GM19324 (cell line): ENCODE data around the gene ADH4.
"Not testable (repeated sequence)": the region's sequence is repeated elsewhere in the genome, so short reads cannot be mapped to it uniquely, and the experiment has no call there.

Experiments
- ATAC-seq: cut with Tn5 transposase; IDR thresholded peaks from one replicate; pipeline ENCODE4 v1.9.1; 2021; ENCODE audit warnings: mild to moderate bottlenecking, moderate library complexity; ENCODE audit not compliant: unreplicated experiment, low FRiP score

The ADH4 gene

DNA sequence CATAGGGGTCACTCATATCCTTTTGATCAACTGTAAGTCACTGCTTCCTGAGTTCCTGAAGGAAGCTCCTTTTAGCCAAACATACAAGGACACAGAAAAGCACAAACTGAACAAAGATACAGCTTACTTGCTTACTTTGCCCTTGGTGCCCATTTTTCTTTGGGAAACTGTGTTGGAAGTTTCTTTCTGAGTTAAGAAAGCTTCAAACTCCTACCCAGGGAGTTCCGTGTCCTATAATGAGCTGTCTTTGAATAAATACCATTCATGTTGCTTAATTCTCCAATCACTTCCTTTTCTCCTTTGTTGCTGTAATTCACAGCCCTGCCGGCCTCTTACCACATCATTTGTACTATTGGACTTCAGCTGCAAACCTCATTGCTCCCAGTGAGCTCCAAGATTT lies at the start of gene ADH4:
Gene ADH4, minus strand, starts transcription at position 228 of the 400 bp plus-strand sequence. Its CDS starts 75 bp downstream, at position 153.
- no peak for ATAC-seq

GRCh38 chr4:99190336-99190735 lies 46.2 kb upstream of the ADH4 start:
- no peak for ATAC-seq

DNA sequence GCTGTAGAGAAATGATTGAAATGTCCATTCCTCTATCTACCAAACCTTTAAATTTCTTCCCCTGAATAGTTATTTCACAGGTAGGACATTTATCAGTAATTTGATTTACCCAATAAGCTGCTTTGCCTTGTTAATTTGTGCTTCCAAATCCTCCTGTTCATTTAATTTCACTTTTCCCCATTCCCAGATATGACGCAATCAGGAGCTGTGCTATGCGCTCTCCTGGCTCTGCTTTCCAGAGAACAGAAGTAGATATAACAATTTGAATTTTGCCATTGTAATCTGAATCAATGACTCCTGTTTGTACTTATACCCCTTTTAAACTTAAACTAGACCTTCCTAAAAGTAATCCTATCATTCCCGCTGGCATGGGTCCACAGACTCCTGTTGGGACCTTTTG lies 45.8 kb upstream of the ADH4 start:
- ATAC-seq: not testable (repeated sequence)

DNA sequence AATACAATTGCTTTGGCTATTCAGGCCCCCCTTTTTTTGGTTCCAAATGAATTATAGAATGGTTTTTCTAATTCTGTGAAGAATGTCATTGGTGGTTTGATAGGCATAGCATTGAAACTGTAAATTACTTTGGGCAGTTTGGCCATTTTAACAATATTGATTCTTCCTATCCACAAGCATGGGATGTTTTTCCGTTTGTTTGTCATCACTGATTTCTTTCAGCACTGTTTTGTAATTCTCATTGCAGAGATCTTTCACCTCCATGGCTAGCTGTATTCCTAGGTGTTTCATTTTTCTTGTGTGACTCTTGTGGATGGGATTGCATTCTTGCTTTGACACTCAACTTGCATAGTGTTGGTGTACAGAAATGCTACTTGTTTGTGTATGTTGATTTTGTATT lies 41.9 kb upstream of the ADH4 start:
- no peak for ATAC-seq

DNA sequence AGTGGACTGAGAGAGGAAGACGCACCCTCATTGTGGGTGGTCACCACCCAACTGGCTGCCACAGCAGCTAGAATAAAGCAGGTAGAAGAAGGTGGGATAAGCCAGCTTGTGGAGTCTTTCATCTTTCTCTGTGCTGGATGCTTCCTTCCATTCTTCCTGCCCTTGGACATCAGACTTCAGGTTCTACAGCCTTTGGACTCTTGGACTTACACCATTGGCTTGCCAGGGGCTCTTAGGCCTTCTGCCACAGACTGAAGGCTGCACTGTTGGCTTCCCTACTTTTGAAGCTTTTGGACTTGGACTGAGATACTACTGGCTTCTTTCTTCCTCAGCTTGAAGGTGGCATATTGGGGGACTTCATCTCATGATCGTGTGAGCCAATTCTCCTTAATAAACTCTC lies 41.5 kb upstream of the ADH4 start:
- ATAC-seq: no peak

- ATAC-seq: no peak
Measured at GRCh38 chr4:99180382-99181070, 36.4 kb upstream of the ADH4 start.

- no peak for ATAC-seq
Measured at GRCh38 chr4:99179626-99180025, 35.5 kb upstream of the ADH4 start.

GRCh38 chr4:99179178-99179577 lies 35.1 kb upstream of the ADH4 start:
- no peak for ATAC-seq

DNA sequence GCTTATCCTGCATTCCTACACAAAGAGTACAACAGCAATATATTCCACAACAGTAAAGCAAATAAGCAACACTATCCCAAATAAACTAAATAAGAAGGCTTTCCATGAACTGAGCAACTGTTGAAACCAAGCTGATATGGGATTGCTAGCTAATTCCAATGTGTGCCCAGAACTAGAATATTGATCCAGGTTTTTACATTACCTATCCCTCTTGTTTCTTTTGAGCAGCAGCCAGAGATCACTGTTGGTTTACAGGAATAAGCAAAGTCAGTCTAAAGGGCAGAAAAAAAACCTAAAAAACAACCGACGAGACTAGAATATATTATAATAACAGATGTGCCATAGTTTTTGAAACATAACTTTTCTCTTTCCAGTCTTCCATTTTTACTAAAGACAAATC lies 22.4 kb upstream of the ADH4 start:
- no peak for ATAC-seq

DNA sequence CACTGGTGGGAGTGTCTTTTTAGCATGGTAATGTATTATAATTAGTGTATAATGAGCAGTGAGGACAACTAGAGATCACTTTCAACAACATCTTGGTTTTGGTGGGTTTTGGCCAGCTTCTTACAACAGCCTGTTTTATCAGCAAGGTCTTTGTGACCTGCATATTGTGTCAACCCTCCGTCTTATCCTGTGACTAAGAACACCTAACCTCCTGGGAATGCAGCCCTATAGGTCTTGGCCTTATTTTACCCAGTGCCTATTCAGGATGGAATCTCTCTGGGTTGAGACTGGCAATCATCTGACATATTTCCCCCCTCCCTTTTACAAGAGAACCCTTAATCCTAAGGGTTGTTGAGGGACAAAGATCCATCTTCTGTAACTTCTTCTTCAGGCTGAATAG lies 21.9 kb upstream of the ADH4 start:
- no peak for ATAC-seq

DNA sequence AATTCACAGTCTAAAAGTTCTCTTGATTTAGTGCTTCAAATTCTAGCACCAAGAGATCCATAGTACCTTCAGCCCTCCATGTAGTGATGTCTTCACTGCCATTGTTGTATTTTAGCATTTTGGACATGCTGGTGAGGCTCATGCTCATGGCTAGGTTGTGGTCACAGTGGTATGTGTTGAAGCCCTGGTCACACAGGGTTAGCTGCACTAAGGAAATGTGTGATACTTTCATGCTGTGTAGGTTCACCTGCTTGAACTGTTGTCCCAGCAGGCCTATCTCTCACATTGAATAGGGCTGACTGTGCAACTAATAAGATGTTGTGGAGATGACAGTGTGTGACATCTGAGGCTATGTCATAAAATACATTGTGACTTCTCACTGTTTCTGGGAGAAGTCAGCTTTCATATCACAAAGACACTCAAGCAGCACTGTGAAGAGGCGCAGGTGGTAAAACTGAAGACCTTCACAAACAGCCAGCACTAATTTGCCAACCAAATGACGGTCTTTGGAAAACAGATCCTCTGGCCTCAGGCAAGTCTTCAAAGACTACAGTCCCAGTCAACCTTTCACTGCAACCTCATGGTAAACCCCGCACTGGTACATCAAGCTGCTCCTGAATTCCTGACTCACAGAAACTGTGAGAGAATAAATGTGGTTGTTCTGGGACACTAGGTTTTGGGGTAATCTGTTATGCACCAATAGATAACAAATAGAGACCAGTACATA lies 17.4 kb upstream of the ADH4 start:
- ATAC-seq: no peak

- ATAC-seq: no peak
Measured at GRCh38 chr4:99159699-99160098, 15.6 kb upstream of the ADH4 start.

- no peak for ATAC-seq
Measured at GRCh38 chr4:99157478-99157935, 13.4 kb upstream of the ADH4 start.

DNA sequence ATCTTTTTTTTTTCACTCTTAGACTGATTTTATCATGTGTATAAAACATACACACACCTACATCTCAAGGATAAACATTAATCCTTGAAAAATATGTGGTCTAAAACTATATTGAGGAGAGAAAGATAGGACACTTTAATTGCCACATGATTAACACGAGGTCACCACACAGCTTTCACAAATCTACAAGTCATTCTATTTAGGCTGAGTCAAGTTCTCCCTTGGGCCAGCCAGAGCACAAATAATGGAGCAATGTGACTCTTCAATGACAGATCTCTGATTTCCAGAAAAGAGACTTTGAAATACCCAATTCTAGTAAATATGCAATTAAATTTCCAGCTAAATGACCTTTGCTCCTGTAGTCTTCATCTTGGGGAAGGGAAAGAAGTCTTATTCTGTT lies 12.9 kb upstream of the ADH4 start:
- no peak for ATAC-seq

DNA sequence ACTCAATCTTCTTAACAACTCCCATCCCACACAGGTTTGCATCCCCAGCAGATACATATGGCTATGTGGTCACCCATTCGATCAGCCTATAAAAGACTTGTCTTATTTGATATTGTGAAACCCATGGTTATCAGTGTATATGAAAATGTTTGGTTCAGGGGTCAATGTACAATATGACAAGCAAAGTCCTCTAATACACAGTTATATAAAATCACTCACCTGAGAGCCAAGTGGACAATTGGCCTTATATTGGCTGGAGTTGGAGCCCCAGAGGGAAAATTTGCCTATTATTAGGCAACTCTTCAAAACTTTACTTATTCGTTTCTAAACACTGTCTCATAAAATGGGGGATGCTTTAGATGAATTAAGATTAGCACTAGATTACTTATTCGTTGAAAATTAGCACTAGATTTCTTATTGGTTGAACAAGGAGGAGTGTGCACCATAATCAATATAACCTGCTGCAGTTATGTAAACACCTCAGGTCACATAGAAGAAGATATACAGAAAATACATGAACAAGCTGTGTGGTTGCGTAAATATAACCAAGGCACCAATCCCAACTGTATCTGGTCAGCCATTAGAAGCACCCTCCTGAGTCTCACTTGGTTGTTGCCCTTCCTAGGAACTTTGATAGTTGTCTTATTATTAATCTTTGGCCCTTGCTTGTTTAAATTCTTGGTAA lies 10.7 kb upstream of the ADH4 start:
- no peak for ATAC-seq

- ATAC-seq: no peak
Measured at GRCh38 chr4:99151995-99152394, 7.9 kb upstream of the ADH4 start.

- ATAC-seq: no peak
Measured at GRCh38 chr4:99151452-99151851, 7.4 kb upstream of the ADH4 start.

DNA sequence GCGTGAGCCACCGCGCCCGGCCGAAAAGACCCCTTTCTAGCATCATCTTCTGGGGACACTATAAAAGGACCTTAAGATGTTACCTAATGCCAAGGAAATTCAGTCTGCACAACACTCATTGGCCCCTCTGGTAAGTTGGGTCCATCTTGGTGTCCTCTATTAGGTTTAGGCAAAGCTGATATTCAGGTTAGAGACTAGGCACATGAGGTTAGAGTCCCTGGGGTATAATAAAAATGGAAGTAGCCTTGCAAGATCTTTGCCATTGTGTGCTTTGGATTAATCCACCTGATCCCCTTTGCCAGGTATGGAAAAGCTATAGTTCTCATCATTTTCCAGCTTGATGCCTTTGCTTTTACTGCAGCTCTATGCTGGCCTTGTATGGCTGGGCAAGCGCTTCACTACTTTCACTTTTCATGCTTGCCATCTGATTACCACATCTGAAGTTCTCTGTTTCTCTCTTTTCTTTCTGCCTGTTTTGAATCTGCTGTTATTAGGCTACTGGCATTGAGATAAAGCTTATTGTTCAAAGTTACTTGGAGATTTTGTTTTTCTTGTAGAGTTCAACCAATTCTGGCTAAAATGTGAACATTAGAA lies 5.4 kb upstream of the ADH4 start:
- no peak for ATAC-seq

DNA sequence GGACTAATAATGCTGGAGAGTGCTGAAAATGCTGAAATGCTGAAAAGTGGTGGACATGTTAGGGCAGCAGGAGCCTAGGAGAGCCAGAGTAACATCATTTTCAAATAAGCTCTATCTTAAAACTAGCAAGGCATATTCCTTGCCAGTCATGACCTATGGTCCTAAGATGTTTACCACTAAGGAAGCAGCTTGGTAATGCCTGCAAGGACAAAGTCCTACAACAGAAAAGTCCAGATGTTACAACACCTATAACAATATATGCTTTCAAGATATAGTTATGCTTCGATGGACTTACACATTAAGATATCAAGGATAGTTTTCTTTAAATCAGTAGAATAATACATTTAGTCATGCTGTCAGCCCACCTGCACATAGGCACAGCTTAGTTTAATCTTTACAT lies 4.5 kb upstream of the ADH4 start:
- no peak for ATAC-seq

DNA sequence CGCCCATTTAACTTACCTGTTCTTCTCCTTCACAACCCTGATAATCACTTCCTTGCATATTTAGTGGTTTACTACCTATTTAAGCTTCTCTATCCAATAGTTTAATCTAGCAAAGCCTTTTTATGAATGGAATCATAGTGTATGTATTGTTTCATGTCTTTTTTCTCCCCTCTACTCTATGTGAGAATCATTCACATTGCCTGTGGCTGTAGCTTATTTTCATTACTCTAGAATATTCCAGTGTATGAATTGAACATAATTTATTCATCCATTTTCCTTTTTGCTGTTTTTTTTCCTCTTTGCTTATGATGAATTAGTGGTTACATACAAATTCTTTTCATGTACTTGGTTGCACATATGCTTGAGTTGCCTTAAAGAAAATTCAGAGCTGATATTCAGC lies 490 bp upstream of the ADH4 start:
- ATAC-seq: no peak

DNA sequence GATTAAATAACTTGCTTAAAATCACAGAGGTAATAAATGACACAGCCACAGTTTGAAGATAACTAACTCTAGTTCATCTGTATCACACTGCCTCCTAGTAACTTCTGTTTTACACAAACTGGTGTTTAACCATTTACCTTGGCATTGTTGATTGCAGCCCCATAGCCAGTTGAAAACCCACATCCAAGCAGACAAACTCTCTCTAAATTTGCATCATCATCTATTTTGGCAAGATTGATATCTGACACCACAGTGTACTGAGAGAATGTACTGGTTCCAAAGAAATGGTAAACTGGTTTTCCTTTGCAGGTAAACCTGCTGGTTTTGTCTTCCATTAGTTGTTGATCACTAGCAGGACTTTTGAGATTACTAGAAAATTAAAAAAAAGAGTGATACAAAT lies 7.8 kb downstream of the ADH4 start:
- ATAC-seq: no peak
